H4 (cell line): ENCODE data around the gene TAS2R60. TPM values are rescaled to one million over a fixed set of nuclear protein-coding genes. Genes with fewer than 3 reads are reported as not detected.
"Not testable (repeated sequence)": the region's sequence is repeated elsewhere in the genome, so short reads cannot be mapped to it uniquely, and the experiment has no call there.

Experiments used
- DNase-seq: peaks from one replicate; pipeline ENCODE4 v3.0.0-alpha.2; 2015; ENCODE audit warnings: low spot score
- total RNA-seq: library from RNA; depleted of rRNA; stranded (reverse); fragments of >200 nt; shearing (Covaris generic); gene quantifications from 2 replicates; pipeline ENCODE4 v1.2.3, GENCODE V29; 2014

The TAS2R60 gene
- total RNA-seq, 1 experiment from 2014 or later: not detected

DNA sequence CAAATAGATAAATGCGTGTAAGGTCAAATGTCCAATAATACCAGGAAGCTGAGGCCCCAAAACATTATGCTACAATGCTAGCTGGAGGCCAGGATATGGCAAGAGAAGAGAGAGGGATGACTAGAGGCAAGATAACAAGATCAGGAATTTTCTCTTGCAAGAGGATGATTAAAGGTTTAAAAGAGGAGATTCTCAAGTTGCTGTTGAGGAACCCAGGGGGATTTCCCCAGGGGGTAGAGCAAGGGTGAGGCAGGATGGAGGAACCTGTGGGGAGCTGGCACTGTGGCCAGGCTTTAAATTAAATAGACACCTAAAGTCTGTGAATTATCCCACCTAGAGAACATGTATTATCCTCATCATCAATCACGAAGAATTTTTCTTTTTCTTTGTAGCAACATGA is 3.4 kb upstream of the TAS2R60 start:
- no peak for DNase-seq

DNA sequence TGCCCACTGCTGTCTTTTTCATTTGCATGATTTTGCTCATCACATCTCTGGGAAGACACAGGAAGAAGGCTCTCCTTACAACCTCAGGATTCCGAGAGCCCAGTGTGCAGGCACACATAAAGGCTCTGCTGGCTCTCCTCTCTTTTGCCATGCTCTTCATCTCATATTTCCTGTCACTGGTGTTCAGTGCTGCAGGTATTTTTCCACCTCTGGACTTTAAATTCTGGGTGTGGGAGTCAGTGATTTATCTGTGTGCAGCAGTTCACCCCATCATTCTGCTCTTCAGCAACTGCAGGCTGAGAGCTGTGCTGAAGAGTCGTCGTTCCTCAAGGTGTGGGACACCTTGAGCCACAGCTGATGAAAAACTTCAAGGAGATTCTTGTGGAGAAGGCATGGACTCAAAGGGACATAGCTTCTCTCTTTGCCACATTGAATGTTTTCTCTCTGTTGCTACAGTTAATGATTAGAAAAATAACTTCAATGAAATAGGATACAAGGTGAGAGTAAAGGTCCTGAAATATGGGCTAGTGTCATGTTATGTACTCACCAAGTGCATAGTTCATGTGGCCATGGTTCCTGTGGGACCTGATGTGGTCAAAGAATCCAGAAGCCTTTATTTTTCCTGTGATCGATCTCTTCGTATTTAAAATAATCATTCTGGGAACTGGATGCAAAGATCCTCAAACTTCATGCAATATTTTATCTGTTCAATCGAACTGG is 970 bp downstream of the TAS2R60 start:
- DNase-seq: no peak

DNA sequence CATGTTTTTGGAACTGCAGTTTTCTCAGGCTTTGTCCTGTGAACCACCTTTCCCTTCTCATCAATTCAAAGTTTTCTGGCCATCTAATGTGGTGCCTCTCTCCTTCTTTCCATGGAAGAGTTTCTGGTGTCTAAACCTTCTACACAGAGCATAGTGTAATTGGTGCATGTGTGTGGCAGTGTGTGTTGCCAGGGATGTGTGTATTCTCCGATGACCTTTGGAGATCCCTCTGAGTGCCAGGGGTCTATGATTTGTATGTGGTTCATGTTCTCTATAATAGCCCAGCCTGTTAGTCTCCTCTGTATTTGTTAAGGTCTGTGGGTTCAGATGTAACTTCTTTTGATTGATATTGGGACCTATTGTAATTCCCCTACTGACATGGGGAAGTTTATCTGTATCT is 1.5 kb downstream of the TAS2R60 start:
- no peak for DNase-seq

DNA sequence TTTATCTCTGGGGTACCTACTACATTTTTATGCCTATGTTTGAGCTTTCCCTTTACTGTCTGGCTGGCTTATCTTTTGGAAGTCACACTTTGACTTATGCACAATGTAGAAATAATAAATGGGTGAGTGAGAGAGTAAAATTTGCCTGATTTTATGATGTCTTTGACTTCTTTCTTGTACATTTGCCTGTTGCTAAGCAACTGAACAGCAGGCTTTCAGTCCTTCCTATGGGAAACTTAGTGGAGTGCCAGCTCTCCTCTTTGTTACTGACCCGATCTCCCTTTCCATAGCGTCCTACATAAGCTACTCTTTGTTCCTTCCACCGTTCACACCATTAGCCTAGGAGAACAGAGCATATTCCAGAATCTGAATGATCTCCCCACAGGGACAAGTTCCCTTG is 4.2 kb downstream of the TAS2R60 start:
- no peak for DNase-seq

DNA sequence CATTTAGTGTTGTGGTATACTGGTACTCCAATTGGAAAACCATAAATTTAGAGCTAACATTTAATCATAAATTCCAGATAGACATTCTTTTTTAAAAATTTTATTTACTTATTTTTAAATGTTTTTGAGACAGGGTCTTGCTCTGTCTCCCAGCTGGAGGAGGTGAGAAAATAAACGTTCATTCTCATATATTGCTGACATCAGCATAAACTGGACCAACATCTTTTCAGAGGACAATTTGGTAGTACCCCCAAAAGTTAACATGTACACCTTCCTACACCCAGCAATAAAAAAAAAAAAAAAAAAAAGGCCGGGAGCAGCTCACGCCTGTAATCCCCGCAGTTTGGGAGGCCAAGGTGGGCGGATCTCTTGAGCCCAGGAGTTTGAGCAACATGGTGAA is 5.2 kb downstream of the TAS2R60 start:
- DNase-seq: no peak

DNA sequence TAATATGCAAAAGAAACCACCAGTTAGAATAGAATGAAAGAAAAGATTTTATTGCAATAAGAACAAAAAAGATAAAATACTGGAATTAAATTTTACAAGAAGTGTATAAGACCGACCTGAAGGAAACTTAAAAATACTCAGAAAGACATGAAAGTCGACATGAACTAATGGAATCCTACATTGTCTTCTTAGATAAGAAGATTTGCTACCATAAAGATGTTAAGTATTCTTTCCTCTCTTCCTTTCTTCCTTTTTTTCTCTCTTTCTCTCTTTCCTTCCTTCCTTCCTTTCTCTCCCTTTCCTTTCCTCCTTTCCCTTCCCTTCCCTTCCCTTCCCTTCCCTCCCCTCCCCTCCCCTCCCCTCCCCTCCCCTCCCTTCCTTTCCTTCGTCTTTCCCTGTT is 6.5 kb downstream of the TAS2R60 start:
- no peak for DNase-seq

DNA sequence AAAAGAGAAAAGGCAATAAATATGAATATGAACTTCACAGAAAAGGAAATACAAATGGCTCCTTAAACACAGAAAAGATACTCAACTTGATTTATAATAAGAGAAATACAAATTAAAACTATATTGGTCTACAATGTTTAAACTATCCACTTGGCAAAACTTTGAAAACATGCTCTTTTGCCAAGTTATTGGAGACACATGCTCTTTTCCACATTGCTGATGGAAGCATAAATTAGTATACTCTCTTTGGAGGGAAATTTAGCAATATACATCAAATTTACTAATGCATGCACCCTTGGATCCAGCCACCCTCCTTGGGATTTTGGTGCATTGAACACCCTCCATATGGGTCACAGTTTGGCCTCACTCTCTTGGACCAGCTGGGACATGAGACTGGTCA is 7.9 kb downstream of the TAS2R60 start:
- DNase-seq: no peak

DNA sequence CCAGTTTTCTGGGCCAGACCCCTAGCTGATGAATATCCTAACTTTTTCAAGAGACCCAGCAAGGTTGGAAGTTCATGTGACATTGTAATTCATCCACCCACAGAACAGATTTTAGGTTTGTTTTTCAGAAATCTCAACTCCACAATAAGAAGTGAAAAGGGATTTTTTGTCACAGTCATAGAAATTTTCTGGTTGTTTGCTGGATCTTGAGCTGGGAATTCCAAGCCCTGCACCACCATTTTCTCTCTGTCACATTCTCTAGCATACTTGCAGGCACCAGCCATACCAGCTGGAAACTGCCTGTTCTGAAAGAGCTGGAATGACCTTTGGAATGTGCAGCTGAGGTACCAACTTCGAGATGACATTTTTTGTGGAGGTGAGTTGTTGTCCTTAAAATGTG is 8.5 kb downstream of the TAS2R60 start:
- no peak for DNase-seq

DNA sequence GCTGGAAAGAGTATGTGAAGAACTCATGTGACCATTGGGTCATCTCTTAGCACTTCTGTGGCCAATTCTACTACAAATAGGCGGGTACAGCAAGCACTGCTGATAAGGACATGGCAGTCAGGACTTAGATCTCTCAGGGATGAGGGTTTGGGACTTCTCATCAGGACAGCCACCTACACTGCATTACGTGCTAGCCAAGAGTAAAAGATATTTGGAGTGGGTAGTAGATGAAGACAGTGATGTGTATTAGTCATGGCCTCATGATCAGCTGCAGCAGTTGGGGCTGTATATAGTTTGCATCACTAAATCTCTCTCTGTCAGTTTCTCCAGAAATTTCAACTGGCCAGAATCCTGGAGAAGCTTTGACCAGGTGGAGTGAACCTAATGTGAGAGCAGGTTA is 9.2 kb downstream of the TAS2R60 start:
- DNase-seq: no peak

DNA sequence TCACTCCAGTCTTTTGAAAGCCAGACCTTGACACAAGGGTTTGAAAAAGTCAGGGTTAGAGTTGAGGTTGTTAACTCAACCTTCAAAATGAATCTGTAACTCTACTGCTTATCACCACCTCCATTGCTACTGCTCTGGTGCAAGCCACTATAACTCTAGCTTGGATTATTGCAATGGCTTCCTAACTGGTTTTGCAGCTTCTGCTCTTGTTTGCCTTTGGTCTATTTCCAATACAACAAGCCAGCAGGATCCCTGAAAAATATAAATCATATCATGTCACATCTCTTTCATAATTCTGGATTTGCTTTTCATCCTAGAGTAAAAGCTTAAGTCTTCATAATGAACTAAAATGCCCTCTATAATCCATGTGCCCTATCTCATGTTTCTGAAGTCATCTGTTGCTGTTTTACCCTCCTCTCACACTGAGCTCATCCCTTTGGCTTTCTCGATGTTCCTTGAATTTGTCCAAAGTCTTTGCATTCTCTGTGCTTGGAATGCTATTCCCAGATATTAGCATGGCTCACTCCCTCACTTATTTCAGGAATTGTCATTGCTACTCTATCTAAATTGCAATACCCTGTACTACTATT is 10.9 kb downstream of the TAS2R60 start:
- DNase-seq: no peak

DNA sequence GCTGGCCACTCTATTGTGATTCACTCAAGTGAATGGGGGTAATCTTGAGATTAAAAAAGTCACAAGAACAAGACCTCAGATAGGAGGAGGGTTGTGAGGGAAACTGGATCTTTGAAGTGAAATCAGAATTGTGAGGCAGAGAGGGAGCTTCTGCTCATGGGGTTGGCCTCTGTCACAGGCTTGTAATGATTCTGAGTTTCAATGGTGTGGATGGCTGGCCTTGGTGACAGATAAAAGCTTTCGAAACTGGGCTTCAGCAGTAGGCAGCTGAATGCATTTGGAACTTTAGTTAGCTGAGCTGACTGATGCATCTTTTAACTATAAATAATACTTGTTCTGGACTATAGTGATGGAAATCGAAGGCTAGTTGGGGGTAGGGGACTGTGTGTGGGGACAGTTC is 12.2 kb downstream of the TAS2R60 start:
- DNase-seq: no peak

DNA sequence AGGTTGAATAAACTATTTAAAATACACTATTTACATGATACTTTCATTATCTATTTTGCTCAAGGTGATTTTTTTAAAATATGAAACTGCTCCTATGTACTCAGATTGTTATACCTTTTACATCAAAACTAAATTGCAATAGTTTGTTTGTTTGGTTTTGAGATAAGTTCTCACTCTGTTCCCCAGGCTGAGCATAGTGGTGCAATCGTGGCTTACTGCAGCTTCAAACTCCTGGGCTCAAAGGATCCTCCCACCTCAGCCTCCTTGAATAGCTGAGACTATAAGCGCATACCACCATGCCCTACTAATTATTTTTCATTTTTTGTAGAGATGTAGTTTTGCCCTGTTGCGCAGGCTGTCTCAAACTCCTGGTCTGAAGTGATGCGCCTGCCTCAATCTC is 12.7 kb downstream of the TAS2R60 start:
- no peak for DNase-seq

DNA sequence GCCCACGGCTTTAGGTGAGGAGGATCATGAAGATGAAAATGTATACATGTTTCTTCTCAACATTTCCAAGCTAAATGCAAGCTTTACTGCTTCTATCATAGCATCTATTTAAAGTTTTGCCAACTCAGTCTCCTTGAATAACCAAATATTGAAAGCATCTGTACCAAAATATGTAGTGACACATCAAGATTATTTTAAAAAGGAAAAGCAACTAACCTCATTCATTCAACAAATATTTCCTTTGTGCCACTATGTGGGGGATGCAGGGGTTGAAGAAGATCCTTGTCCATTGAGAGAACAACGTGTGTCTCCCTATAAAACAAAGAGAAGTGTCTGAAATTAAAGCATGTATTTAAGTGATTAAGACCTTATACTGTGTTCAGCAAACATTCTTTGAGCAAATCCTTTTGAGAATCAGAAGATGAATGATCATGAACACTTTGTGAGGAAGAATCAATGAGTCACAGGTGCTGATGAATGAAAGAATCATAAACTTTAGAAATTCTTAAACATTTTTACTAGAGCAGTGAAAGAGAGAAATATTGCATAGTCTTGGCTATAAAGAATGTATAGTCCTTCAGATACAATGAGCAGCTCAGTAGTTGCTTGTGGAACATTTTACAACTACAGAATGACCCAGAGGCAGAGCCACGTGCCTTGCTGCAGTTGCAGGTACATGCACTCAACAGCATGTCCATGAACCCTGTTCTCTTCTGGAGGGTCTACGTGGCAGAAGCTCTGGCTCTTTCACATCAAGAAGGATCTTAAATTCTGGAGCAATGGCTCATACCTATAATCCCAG is 13.9 kb downstream of the TAS2R60 start:
- DNase-seq: no peak

DNA sequence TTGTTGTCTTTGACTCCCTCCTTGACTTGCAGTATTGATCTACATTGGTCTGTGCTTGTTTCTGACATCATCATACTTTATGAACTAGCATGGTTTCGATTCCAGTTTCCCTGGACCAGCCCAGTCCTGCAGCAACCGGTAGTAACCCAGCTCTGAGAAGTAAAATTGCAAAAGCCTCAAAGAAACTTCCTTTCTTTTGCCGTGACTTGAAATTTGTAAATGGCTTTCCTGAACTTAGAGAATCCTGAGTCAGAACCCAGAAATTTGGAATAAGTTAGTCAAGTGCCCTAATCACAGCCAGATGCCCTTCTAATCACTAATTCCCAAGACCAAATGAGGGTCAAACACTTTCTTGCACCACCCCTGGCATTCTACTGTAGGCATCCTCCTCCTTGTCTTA is 15.0 kb downstream of the TAS2R60 start:
- DNase-seq: no peak

DNA sequence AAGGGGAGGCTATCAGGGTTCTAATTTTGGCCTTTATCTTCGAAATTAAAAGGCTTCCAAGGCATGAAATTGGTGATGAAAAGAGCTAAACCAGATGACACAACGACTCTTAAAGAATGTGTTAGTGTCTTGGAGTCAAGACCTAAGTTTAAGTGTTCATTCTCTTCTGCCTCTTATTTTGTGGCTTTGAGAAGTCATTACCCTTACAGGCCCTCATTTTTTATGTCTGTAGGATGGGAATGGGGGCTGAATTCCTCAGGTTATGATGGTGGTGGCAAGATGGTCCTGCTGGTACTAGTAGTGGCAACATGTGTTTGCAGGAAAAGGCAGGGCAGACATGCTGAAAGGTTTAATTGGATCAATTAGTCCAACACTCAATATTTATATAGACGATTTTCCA is 15.4 kb downstream of the TAS2R60 start:
- DNase-seq: no peak

DNA sequence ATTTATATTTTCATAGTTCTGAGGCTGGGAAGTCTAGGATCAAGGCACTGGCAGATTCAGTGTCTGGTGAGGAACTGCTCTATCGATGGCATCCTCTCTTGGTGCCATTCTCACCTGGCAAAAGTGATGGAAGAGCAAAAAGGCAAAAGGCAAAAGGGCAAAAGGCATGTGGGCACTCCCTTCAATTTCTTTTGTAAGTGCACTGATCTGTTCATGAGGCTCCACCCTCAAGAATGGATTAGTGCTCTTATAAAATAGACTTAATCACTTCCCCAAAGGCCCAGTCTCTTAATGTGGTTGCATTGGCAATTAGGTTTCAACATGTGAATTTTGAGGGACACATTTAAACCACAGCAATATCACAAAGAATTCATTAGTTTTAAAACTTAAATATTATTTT is 16.1 kb downstream of the TAS2R60 start:
- DNase-seq: no peak

DNA sequence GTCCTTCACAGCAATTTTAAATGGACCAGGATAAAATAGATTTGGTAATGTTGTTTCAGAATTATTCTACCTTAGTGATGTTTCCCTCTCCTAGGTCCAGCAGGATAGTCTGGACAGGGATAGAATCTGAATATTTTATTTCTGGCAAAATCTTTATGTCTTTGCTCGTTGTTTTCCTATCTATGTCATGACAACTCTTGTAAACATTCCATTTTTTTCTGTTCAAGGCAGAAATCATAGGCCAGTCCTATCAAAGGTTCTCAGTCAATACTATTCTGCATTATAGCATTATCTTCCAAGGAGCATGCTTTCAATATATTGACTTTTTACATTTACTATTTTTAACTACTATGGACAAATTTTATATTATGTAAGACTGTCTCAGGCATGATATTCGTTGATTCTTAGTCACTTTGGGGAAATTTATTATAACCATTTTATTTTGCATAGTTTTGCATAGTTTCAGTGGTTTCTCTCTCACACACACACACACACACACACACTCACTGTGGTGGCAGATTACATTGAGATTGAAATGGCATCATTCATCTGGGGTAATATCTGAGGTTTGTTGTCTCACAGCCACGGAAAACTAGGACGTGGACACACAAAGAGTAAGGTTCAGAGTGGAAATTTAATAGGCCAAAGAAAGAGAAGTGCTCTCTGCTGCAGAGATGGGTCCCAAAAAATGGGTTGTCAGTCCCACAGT is 17.2 kb downstream of the TAS2R60 start:
- no peak for DNase-seq

DNA sequence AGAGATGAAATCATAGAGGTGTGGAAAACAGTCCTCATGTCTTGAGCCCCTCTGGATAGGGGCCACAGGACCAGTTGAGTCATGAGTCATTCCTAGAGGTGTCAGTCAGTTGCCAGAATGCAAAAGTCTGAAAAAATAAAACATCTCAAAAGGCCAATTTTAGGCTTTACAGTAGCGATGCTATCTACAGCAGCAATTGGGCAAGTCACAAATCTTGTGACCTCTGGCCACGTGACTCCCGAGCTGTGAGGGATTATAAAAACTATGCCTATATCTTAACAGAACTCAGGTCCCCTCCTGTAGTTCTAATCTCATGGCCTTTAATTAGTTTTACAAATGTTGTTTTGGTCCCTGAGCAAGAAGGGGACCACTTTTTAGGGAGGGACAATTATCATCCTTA is 18.8 kb downstream of the TAS2R60 start:
- no peak for DNase-seq

DNA sequence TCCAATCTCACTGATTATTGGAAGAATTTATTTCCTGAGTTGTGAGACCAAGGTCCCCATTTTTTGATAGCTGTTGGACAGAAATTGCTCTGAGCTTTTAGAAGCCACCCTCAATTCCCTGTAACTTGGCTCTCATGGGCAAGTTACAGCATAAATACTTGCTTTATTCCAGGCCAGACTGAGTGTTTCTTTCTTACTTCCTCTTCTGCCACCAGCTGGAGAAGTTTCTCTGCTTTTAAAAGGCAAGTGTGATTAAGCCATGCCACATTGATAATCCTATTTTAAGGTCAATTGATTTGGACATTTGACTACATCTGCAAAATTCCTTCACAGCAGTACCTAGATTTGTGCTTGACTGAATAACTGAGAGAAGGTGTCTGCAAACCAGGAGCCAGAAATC is 20.3 kb downstream of the TAS2R60 start:
- DNase-seq: no peak

DNA sequence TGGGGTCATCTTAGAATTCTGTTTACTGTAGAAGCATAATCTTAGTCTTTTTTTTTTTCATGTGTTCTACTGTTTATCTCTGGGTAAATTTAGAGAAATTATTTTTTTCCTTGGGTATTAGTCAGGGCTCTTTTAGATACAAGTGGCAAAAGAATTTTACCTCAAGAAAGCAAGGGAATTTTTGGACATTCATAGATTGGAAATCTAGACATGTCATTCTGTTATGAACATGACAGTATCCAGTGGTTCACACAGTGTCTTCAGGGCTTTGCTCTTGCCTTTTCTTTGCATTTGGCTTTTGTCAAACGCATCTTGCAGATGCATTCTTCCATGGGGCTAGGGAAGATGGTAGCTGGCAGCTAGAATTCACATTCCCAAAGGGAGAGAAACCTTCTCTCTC is 20.7 kb downstream of the TAS2R60 start:
- no peak for DNase-seq

DNA sequence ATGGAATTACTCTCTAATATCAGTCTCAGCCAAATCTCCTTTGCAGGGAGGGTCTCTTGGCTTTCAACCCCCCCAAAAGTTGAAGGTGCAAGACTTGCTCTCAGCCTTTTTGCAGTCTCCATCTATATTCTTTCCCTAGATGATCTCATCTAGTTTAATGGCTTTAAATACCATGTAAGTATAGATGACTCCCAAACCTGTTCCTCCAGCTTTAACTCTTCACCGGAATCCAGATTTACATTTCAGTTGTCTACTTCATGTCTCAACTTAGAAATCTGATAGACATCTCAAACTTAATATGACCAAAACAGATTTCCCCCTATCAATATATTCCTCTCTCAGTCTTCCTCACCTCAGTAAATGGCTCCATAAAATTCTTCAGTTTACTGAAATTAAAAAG is 24.5 kb downstream of the TAS2R60 start:
- no peak for DNase-seq

DNA sequence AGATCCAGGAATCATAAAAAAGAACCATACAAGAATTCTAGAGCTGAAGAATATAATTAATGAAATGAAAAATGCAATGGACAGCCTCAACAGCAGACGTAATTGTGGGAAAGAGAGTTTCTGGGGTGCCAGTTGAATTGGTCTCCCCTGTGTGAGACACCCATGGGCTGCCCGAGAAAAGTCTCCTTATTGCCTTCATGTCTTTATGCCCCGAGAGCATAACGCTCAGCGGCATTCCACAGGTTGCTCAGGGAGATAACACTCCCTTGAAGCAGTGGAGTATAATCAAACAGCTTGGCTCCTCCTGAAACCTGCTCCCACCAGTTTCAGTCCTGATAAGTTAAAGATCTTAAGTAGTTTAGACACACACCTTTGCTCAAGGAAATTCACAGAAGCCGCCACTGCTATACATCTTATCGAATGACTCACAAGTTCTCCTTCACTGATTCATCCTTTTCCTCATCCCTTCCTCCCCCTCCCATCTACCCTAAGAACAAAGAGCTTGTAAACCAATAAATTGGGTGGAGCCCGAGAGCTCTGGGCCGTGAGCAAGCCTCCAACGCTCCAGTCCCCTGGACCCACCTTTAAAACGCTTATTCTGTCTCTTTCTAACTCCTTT is 28.9 kb downstream of the TAS2R60 start:
- not testable (repeated sequence) for DNase-seq
